Endothelial cell (in vitro differentiated cells): ENCODE data around the gene PEPD. TPM values are rescaled to one million over a fixed set of nuclear protein-coding genes. Genes with fewer than 3 reads are reported as not detected.

ENCODE experiments used
- DNase-seq: peaks from one replicate; pipeline ENCODE4 v3.0.0; 2021; ENCODE audit warnings: low spot score
- H3K27ac Mint-ChIP-seq: one replicate; pipeline ENCODE4 v1.8.0; 2021; ENCODE audit warnings: mixed read lengths, inconsistent platforms; ENCODE audit not compliant: unreplicated experiment
- H3K27me3 Mint-ChIP-seq: one replicate; pipeline ENCODE4 v1.8.0; 2021; ENCODE audit warnings: mild to moderate bottlenecking, moderate library complexity, mixed read lengths, inconsistent platforms; ENCODE audit not compliant: unreplicated experiment
- H3K36me3 Mint-ChIP-seq: one replicate; pipeline ENCODE4 v1.8.0; 2021; ENCODE audit warnings: mild to moderate bottlenecking, low read depth, mixed read lengths, inconsistent platforms; ENCODE audit not compliant: unreplicated experiment
- H3K4me1 Mint-ChIP-seq: one replicate; pipeline ENCODE4 v1.8.0; 2021; ENCODE audit warnings: mild to moderate bottlenecking, mixed read lengths, inconsistent platforms; ENCODE audit not compliant: unreplicated experiment
- H3K4me3 Mint-ChIP-seq: one replicate; pipeline ENCODE4 v1.8.0; 2021; ENCODE audit warnings: mild to moderate bottlenecking, mixed read lengths, inconsistent platforms; ENCODE audit not compliant: unreplicated experiment
- H3K9me3 Mint-ChIP-seq: one replicate; pipeline ENCODE4 v1.8.0; 2021; ENCODE audit warnings: mixed read lengths, inconsistent platforms; ENCODE audit not compliant: unreplicated experiment
- total RNA-seq: library from RNA; stranded (reverse); fragmentation: NEBNext Ultra II Directional; extraction: Animal tissue kit (Norgen Biotek cat#: 25700); gene quantifications from one replicate; pipeline ENCODE4 v1.2.1, GENCODE V29; 2021; ENCODE audit not compliant: unreplicated experiment
- TF ChIP-seq, protein P1 (sequence below): fragments of 200-600 bp; sonication (generic); IDR thresholded peaks from one replicate; pipeline ENCODE4 v1.5.0; 2021; ENCODE audit warnings: antibody characterized with exemption; ENCODE audit not compliant: unreplicated experiment

The PEPD gene
- total RNA-seq, 1 donor from 2014 or later = 40.5 TPM

- Mint-ChIP-seq H3K27ac (no peak overlapping the region), H3K9me3 (no peaks in the 10 kb centered on the region), H3K27me3 (no peaks in the 10 kb centered on the region), H3K4me3 (no peak overlapping the region), H3K36me3 (peaks cover 6% of the 10 kb centered on the region), H3K4me1 (no peaks in the 10 kb centered on the region)
- TF ChIP-seq, protein P1, sequence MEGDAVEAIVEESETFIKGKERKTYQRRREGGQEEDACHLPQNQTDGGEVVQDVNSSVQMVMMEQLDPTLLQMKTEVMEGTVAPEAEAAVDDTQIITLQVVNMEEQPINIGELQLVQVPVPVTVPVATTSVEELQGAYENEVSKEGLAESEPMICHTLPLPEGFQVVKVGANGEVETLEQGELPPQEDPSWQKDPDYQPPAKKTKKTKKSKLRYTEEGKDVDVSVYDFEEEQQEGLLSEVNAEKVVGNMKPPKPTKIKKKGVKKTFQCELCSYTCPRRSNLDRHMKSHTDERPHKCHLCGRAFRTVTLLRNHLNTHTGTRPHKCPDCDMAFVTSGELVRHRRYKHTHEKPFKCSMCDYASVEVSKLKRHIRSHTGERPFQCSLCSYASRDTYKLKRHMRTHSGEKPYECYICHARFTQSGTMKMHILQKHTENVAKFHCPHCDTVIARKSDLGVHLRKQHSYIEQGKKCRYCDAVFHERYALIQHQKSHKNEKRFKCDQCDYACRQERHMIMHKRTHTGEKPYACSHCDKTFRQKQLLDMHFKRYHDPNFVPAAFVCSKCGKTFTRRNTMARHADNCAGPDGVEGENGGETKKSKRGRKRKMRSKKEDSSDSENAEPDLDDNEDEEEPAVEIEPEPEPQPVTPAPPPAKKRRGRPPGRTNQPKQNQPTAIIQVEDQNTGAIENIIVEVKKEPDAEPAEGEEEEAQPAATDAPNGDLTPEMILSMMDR = no peak
- no peak for DNase-seq
Measured at GRCh38 chr19:33458807-33459206, 62.8 kb downstream of the PEPD start.

- no peaks in the 10 kb centered on the region for H3K4me1 Mint-ChIP-seq
- no peaks in the 10 kb centered on the region for H3K27me3 Mint-ChIP-seq
- H3K27ac Mint-ChIP-seq = no peak overlapping the region
- DNase-seq = no peak
- H3K4me3 Mint-ChIP-seq = no peak overlapping the region
- no peaks in the 10 kb centered on the region for H3K9me3 Mint-ChIP-seq
- TF ChIP-seq, protein P1 = no peak
- H3K36me3 Mint-ChIP-seq = peaks cover 6% of the 10 kb centered on the region
Measured at GRCh38 chr19:33458171-33458633, 63.4 kb downstream of the PEPD start.

GRCh38 chr19:33456845-33457220 lies 64.8 kb downstream of the PEPD start:
- TF ChIP-seq, protein P1 = no peak
- Mint-ChIP-seq H3K36me3 (no peaks in the 10 kb centered on the region), H3K27me3 (no peaks in the 10 kb centered on the region), H3K4me1 (no peaks in the 10 kb centered on the region), H3K9me3 (no peaks in the 10 kb centered on the region), H3K27ac (no peak overlapping the region), H3K4me3 (no peak overlapping the region)
- DNase-seq = no peak

GRCh38 chr19:33456076-33456844 lies 65.3 kb downstream of the PEPD start:
- H3K4me1 Mint-ChIP-seq = no peaks in the 10 kb centered on the region
- H3K9me3 Mint-ChIP-seq = no peaks in the 10 kb centered on the region
- no peaks in the 10 kb centered on the region for H3K36me3 Mint-ChIP-seq
- no peak overlapping the region for H3K4me3 Mint-ChIP-seq
- no peak overlapping the region for H3K27ac Mint-ChIP-seq
- no peak for DNase-seq
- H3K27me3 Mint-ChIP-seq = no peaks in the 10 kb centered on the region
- TF ChIP-seq, protein P1 = no peak

DNA sequence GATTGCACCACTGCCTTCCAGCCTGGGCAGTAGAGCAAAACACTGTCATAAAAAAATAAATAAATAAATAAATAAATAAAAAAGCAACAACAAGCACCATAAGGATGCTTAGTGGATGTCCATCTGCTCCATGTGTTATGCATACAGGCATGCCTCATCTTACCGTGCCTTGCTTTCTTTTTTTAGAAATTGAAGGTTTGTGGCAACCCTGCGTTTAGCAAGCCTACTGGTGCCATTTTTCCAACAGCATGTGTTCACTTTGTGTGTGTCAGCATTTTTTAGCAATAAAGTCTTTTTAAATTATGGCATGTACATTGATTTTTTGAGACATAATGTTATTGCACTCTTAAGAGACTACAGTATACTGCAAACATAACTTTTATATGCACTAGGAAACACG lies 68.3 kb downstream of the PEPD start:
- H3K27ac Mint-ChIP-seq = no peak overlapping the region
- no peak for DNase-seq

More for the DNA sequence above, 68.3 kb downstream of the PEPD start:
- Mint-ChIP-seq H3K36me3 (peaks cover 5% of the 10 kb centered on the region), H3K4me3 (no peak overlapping the region), H3K4me1 (no peaks in the 10 kb centered on the region), H3K9me3 (no peaks in the 10 kb centered on the region), H3K27me3 (no peaks in the 10 kb centered on the region)
- TF ChIP-seq, protein P1 = no peak
